Measurements from ENCODE around the gene ZNF689.

The ZNF689 gene

GRCh38 chr16:30602616-30603277 is 7.4 kb downstream of the ZNF689 start:
- no peak for TF ChIP-seq EZH2 (IDR thresholded peaks at IDR 0.05; ENCODE audit: borderline replicate concordance, low read length)
- TF ChIP-seq CTCF (IDR thresholded peaks at IDR 0.05; ENCODE audit: low read length) = no peak
- no peaks in the 10 kb centered on the region for H3K9me3 ChIP-seq (ENCODE audit: low read length)
- peaks cover 6% of the 10 kb centered on the region for H3K4me1 ChIP-seq (ENCODE audit: insufficient read depth, low read length, severe bottlenecking)
- no peak overlapping the region for H3K4me3 ChIP-seq (ENCODE audit: low read depth, low read length, poor library complexity, severe bottlenecking)
- no peaks in the 10 kb centered on the region for H3K27me3 ChIP-seq (ENCODE audit: insufficient read depth, low read length)
- H3K9ac ChIP-seq (ENCODE audit: low read length) = no peak overlapping the region
- H3K27ac ChIP-seq (ENCODE audit: low read depth, low read length, poor library complexity, severe bottlenecking) = no peak overlapping the region
- H3K36me3 ChIP-seq (ENCODE audit: insufficient read depth, low read length) = peaks cover 41% of the 10 kb centered on the region
- no peaks in the 10 kb centered on the region for H3K9me2 ChIP-seq (ENCODE audit: low read depth, low read length)
- no peak overlapping the region for H3K4me2 ChIP-seq (ENCODE audit: low read length)
- H2AFZ ChIP-seq (ENCODE audit: low read length) = no peak overlapping the region
- no peaks in the 10 kb centered on the region for H3K79me2 ChIP-seq (ENCODE audit: insufficient read depth, low read length)
- H4K20me1 ChIP-seq (ENCODE audit: insufficient read depth, low read length) = no peaks in the 10 kb centered on the region
- no peaks in the 10 kb centered on the region for H3F3A ChIP-seq (ENCODE audit: insufficient read depth, low read length)

- Histone ChIP-seq H2AFZ (ENCODE audit: low read length) (no peak overlapping the region), H3K9me2 (ENCODE audit: low read depth, low read length) (no peaks in the 10 kb centered on the region), H3K4me2 (ENCODE audit: low read length) (no peak overlapping the region), H3K4me3 (ENCODE audit: low read depth, low read length, poor library complexity, severe bottlenecking) (no peak overlapping the region), H3K9ac (ENCODE audit: low read length) (no peak overlapping the region), H3K27me3 (ENCODE audit: insufficient read depth, low read length) (no peaks in the 10 kb centered on the region), H3K36me3 (ENCODE audit: insufficient read depth, low read length) (peaks cover 36% of the 10 kb centered on the region), H3K9me3 (ENCODE audit: low read length) (no peaks in the 10 kb centered on the region), H3K27ac (ENCODE audit: low read depth, low read length, poor library complexity, severe bottlenecking) (no peak overlapping the region), H3F3A (ENCODE audit: insufficient read depth, low read length) (no peaks in the 10 kb centered on the region), H3K4me1 (ENCODE audit: insufficient read depth, low read length, severe bottlenecking) (peaks cover 6% of the 10 kb centered on the region), H4K20me1 (ENCODE audit: insufficient read depth, low read length) (no peaks in the 10 kb centered on the region), H3K79me2 (ENCODE audit: insufficient read depth, low read length) (no peaks in the 10 kb centered on the region)
- no peak for TF ChIP-seq CTCF (IDR thresholded peaks at IDR 0.05; ENCODE audit: low read length)
- TF ChIP-seq EZH2 (IDR thresholded peaks at IDR 0.05; ENCODE audit: borderline replicate concordance, low read length) = no peak
These were observed 8.2 kb downstream of the ZNF689 start for GRCh38 chr16:30601966-30602365.

- H2AFZ ChIP-seq (ENCODE audit: low read length) = no peak overlapping the region
- no peaks in the 10 kb centered on the region for H3F3A ChIP-seq (ENCODE audit: insufficient read depth, low read length)
- peaks cover 6% of the 10 kb centered on the region for H3K4me1 ChIP-seq (ENCODE audit: insufficient read depth, low read length, severe bottlenecking)
- H3K27me3 ChIP-seq (ENCODE audit: insufficient read depth, low read length) = no peaks in the 10 kb centered on the region
- no peak overlapping the region for H3K4me3 ChIP-seq (ENCODE audit: low read depth, low read length, poor library complexity, severe bottlenecking)
- H3K9ac ChIP-seq (ENCODE audit: low read length) = no peak overlapping the region
- peaks cover 27% of the 10 kb centered on the region for H3K36me3 ChIP-seq (ENCODE audit: insufficient read depth, low read length)
- H3K9me2 ChIP-seq (ENCODE audit: low read depth, low read length) = no peaks in the 10 kb centered on the region
- no peak for TF ChIP-seq EZH2 (IDR thresholded peaks at IDR 0.05; ENCODE audit: borderline replicate concordance, low read length)
- no peak for TF ChIP-seq CTCF (IDR thresholded peaks at IDR 0.05; ENCODE audit: low read length)
- no peak overlapping the region for H3K27ac ChIP-seq (ENCODE audit: low read depth, low read length, poor library complexity, severe bottlenecking)
- no peak overlapping the region for H3K4me2 ChIP-seq (ENCODE audit: low read length)
- H3K79me2 ChIP-seq (ENCODE audit: insufficient read depth, low read length) = no peaks in the 10 kb centered on the region
- no peaks in the 10 kb centered on the region for H3K9me3 ChIP-seq (ENCODE audit: low read length)
- H4K20me1 ChIP-seq (ENCODE audit: insufficient read depth, low read length) = no peaks in the 10 kb centered on the region
These were observed 9.3 kb downstream of the ZNF689 start for GRCh38 chr16:30600929-30601328.
